Stimulated activated CD4-positive, alpha-beta T cell treated with anti-CD3 and anti-CD28 coated beads, Interleukin-1b, Interleukin-23, amount 100 ng/mL, for 24 hours (primary cell): ENCODE data around the gene B4GALNT4.
"Not testable (repeated sequence)": the region's sequence is repeated elsewhere in the genome, so short reads cannot be mapped to it uniquely, and the experiment has no call there.

Source experiments
- DNase-seq, 4 experiments: peaks; one replicate each; pipeline ENCODE4 v3.0.0-alpha.2; 2020; ENCODE audit warnings: low read depth in 4 of 4, low spot score in 1 of 4

B4GALNT4 gene

DNA sequence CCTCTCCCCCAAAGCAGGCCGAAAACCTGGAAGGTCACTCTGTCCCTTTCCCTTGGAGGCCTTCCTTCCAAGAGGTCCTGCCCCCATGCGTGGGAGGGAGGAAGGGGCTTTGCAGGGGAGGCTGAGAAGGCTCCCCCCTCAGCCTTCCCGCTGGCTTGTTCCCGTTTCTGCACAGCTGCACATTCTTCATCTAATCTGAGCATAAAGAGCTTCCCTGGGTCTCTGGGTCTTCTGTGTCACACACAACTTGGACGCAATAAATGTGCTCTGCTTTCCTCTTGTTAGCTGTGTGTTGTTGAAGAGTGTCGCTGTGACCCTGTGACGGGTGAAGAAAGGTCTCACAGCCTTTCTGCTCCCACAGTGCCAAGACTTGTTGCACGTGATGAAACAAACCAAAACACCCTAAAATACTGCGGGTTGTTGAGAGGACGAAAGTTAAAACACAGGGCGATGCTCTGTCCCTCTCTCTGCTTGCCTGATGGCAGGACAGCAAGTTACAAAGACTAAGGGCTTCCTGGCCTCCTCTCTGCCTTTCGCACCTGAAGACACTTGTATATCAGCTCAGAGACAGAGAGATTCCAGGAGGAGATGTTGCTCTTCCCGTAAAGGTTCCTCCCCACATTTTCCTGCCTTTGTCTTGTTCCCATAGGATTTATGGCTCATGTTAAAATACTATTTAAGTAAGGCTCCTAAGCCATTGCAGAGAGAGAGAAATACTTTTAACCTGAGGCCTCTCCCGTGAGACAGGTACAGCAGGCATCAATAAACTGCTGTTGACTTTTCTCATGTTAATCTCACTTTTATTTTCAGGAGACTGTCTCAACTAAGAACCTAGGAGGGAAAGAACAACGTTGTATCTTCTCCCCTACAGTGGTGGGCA, 33.3 kb upstream of the B4GALNT4 start:
- DNase-seq, result no peak

GRCh38 chr11:336659-337198, 32.6 kb upstream of the B4GALNT4 start:
- DNase-seq, result no peak

GRCh38 chr11:337711-338110, 31.6 kb upstream of the B4GALNT4 start:
- no peak for DNase-seq

DNA sequence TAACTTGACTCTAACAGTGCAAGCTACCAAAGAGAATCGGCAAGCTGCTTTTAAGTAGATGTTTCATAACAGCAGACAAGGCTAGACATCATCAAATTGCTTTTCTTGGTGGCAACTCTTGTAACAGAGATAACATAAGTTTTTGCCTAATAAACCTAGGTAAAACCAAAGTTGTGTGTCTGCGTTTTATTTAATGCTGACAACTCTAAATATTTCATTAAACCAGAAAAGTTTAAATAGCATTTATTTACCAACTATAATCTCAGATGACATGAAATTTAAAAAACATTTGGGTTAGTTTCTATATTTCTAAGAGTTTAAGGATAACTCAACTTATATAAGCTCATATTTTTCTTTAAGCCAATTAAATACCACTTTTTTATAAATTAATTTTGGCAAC, 29.3 kb upstream of the B4GALNT4 start:
- no peak for DNase-seq

- DNase-seq, result no peak
Observed at GRCh38 chr11:340539-341512, 28.5 kb upstream of the B4GALNT4 start.

GRCh38 chr11:342328-342727, 27.0 kb upstream of the B4GALNT4 start:
- no peak for DNase-seq

GRCh38 chr11:344836-345578, 24.3 kb upstream of the B4GALNT4 start:
- DNase-seq, result no peak

- DNase-seq, result no peak
Observed at GRCh38 chr11:346529-346928, 22.8 kb upstream of the B4GALNT4 start.

- not testable (repeated sequence) for DNase-seq
Observed at GRCh38 chr11:349270-349954, 19.9 kb upstream of the B4GALNT4 start.

DNA sequence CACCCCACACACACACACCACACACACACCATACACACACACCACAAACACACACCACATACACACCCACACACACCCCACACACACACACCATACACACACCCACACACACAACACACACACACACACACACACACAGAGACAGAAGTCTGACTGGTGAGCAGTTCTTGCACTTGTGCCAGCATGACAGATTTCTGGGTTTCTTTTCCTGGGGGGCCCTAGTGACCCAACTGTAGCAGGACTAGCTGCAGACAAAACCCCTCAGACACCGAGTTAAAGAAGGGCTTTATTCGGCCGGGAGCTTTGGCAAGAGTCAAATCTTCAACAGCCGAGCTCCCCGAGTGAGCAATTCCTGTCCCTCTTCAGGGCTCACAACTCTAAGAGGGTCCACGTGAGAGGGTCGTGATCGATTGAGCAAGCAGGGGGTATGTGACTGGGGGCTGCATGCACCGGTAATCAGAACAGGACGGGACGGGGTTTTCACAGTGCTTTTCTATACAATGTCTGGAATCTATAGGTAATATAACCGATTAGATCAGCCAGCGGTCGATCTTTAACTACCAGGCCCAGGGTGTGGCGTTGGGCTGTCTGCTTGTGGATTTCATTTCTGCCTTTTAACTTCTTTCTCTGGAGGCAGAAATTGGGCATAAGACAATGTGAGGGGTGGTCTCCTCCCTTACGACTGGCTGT, 19.1 kb upstream of the B4GALNT4 start:
- DNase-seq, result not testable (repeated sequence)

DNA sequence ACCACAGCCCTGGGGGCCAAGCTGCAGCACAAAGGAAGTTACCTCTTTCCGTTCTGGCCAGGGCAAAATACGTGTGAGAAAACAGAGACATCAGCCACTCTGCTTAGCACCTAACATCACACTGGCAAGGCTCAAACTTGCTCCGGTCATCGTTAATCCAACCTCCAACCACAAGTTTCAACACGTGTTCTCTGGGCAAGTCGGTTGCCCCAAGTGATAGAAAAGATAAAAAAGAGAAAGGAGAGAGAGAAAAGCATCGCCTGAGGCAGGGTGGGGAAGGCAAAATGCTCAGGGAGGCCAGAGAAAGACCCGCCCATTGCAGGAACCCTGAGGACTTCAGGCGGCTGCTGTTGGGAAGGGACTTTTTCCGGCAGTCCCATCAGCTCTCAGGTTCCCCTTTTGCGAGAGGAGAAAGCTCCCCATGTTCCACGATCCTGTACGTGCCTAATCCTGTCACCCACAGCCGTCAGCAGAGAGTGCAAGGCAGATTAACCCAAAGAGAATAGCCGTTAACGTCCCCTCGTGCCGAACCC, 18.5 kb upstream of the B4GALNT4 start:
- no peak for DNase-seq

DNA sequence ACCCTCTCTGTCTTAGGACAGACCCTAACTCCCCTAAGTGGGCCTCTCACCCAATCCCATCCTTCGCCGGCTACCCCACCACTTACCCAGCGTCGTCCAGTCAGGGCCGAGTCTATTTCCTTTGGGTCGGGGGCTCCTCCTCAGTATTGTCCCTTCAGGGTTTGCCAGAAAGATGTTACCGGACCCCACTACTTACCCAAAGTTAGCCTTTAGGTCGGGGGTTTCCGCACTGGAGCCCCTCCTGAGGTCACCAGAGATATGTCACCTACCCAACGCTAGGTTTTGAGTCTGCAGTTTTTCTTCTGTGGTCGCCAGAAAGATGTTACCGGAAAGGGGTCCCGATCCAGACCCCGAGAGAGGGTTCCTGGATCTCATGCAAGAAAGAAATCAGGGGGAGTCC, 17.9 kb upstream of the B4GALNT4 start:
- no peak for DNase-seq

GRCh38 chr11:352456-353031, 16.8 kb upstream of the B4GALNT4 start:
- DNase-seq, result no peak

GRCh38 chr11:353179-353873, 16.0 kb upstream of the B4GALNT4 start:
- no peak for DNase-seq

DNA sequence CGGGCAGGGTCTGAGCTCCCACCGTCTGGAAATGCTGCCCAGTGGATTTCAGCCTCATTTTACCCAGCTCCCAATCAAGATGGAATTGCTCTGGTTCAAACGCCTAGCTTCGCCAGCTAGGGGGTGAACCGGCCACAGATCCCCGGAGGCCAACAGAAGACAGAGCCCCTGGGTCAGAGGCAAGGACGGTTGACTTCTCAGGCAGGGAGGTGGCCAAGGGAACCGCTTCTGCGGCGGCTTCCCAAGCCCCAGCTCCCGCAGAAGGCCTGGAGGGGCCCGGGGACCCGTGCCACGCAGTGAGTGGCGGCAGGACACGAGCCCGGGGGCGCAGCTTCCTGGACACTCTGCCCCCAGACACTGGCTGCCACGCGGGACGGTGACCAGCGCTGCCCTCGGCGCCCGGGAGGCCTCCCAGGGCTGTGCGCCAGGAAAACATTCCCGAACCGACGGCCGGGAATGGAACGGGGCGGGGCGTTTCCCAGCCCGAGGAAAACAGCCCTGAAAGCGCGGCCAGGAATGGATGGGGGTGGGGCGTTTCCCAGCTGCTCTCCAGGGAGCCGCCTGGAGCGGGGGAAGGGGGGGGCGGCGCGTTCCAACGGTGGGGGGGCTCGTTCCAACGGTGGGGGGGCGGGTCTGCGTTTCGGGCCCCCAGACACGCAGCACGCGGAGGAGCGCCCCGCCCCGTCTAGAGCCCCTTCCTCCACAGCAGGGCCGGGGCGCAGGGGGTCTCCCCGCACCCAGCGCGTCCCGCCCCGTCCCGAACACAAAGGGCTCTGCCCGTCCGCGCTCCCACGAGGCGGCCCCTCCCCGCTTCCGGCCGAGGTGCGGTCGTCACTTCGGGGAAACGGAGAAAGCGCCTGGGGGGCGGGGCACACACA, 13.5 kb upstream of the B4GALNT4 start:
- DNase-seq, result peak; percentile 65 to 87 (median 72)

DNA sequence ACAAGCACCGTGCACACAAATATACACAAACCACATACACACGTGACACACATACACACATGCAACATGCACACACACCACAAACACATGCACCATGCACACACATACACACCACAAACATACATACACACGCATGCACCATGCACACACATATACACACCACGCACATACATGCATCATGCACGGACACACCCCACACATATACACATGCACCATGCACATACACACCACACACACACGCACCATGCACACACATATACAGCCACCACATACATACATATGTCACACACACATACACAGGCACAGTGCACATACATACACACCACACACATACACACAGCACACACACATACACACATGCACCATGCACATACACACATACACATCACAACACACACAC, 12.7 kb upstream of the B4GALNT4 start:
- no peak for DNase-seq

DNA sequence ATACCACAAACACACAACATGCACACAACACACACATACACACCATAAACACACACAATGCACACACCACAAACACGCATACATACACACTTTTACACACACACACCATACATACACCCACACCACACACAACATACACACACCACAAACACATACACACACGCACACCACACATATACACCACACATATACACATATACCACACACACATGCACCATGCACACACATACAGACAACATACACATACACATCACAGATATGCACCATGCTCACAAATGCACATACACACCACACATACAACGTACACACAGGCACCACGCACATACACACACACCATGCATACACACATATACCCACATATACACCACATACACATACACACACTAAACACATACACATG, 11.7 kb upstream of the B4GALNT4 start:
- DNase-seq, result no peak
